HG02943 (cell line): Measurements from ENCODE around the gene TYMP.
"Not testable (repeated sequence)": the region's sequence is repeated elsewhere in the genome, so short reads cannot be mapped to it uniquely, and the experiment has no call there.

Source experiments
- ATAC-seq: cut with Tn5 transposase; IDR thresholded peaks from one replicate; pipeline ENCODE4 v1.9.1; 2021; ENCODE audit warnings: mild to moderate bottlenecking, low read depth, moderate library complexity; ENCODE audit not compliant: unreplicated experiment

The TYMP gene

GRCh38 chr22:50525858-50526107 is 4.0 kb downstream of the TYMP start:
- ATAC-seq = peak; percentile 20

- peak; percentile 34 for ATAC-seq
Measured at GRCh38 chr22:50525104-50525857, 4.5 kb downstream of the TYMP start, which contains the start of gene SCO2. Gene SCO2 (minus strand): TSS chr22:50525598. CDS start chr22:50524411, 1,187 bp downstream.

GRCh38 chr22:50524676-50525103 is 5.1 kb downstream of the TYMP start:
- ATAC-seq = no peak

GRCh38 chr22:50523806-50524675 is 5.8 kb downstream of the TYMP start:
- ATAC-seq = no peak

- no peak for ATAC-seq
Measured at GRCh38 chr22:50523458-50523805, 6.4 kb downstream of the TYMP start.

DNA sequence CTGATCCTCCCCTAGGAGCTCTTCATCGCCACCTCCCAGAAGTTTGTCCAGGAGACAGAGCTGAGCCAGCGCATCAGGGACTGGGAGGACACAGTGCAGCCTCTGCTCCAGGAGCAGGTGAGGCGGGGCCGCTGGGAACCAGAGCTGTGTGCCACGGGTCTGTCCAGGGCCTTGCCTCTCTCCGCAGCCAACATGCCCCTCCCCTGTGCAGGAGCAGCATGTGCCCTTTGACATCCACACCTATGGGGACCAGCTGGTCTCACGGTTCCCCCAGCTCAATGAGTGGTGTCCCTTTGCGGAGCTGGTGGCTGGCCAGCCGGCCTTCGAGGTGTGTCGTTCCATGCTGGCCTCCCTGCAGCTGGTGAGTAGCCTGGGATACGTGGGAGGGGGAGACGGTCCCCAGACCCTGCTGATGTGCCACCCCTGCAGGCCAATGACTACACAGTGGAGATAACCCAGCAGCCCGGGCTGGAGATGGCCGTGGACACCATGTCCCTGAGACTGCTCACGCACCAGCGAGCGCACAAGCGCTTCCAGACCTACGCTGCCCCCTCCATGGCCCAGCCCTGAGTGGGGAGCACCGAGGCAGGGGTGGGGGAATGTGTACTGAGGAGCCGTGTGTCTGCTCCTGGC is 6.9 kb downstream of the TYMP start:
- ATAC-seq = no peak

DNA sequence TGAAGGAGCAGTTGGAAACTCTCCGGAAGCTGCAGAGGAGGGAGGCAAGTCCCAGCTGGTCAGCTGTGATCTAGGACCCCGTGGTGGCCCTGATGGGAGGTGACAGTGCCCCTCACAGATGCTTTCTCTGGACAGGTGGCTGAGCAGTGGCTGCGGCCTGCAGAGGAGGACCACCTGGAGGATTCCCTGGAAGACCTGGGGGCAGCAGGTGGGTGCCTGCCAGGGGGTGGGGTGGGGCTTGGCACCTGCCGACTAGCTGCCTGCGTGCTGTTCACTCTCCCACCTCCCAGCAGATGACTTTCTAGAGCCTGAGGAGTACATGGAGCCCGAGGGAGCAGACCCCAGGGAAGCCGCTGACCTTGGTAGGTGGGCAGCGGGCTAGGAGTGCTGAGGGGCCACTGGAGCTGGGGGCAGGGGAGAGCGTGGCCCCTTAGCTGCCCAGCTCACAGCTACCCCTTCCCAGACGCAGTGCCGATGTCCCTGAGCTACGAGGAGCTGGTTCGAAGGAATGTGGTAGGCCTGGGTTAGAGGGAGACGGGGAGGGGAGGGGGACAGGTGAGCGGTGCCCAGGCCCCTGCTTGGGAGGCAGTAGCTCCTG is 7.5 kb downstream of the TYMP start:
- no peak for ATAC-seq

DNA sequence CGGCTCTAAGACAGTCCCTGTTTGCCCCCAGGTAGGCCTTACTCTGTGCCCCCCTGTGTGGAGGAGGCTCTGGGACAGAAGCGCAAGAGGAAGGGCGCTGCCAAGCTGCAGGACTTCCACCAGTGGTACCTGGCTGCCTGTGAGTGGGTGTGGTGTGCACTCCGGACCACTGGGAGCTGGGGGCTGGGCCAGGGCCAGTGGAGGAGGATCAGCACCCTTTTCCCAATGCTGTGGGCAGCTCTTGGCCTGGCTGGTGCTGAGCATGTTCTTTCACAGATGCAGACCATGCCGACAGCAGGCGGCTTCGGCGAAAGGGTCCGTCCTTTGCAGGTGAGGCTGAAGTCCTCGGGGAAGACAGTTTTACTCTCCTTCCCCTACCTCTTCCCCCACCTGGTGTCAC is 8.1 kb downstream of the TYMP start:
- ATAC-seq = no peak

DNA sequence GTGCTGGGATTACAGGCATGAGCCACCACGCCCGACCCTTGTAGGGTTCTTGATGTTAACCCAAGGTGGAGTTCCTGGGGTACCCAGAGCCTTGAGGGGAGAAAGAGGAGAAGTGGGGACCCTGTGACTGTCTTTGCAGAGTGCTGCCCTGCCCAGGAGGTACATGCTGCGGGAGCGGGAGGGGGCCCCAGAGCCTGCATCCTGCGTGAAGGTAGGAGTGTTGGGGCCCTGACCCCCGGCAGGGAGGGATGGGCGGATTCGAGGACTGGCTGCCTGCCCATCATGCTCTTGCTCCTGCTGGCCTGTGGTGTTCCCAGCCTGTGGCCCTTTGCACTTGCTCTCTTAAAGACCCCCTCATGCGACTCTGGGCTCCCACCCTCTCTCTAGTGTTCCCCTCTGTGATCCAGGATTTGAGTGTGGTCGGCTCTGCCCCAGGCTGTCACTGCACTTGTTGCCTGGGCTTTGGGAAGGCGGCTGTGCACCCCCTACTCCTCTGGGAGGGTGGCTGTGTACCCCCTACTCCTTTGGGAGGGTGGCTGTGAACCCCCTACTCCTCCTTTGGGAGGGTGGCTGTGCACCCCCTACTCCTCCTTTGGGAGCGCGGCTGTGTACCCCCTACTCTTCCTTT is 8.9 kb downstream of the TYMP start:
- no peak for ATAC-seq

- not testable (repeated sequence) for ATAC-seq
Measured at GRCh38 chr22:50520184-50520583, 9.6 kb downstream of the TYMP start.

DNA sequence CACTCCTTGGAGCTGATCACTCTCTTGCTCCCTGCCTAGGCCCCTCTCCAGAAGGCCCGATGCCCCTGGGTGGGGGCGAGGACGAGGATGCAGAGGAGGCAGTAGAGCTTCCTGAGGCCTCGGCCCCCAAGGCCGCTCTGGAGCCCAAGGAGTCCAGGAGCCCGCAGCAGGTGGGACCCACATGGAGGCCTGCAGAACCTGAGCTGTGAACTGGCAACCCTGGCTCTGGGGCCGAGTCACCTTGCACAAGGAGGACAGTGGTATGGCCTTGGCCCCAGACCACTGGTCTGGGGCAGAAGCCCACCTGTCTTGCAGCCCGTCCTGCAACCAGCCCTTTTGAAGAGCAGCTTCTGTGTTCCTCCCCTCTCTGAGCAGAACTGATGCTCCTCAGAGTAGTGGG is 10.7 kb downstream of the TYMP start:
- no peak for ATAC-seq

DNA sequence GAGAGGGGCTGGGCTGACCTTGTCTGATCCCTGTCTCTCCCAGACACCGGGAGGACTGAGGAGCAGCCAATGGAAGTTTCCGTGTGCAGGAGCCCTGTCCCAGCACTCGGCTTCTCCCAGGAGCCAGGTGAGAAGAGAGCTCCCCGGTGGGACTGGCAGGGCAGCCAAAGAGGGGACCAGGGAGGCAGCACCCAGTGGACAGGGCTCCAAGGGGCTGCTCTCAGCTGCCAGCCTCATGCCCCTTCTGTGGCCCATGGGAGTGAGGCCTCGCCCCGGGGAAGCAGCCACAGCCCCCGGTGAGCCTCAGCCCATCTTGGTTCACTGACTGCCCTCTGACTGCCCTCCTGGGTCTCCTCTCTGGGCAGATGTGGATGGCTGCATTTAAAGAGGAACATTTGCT is 11.2 kb downstream of the TYMP start:
- no peak for ATAC-seq

- ATAC-seq = no peak
Measured at GRCh38 chr22:50517495-50518260, 12.1 kb downstream of the TYMP start.

- ATAC-seq = no peak
Measured at GRCh38 chr22:50516891-50517290, 12.9 kb downstream of the TYMP start.

GRCh38 chr22:50516068-50516467 is 13.7 kb downstream of the TYMP start:
- no peak for ATAC-seq

- no peak for ATAC-seq
Measured at GRCh38 chr22:50513175-50513574, 16.6 kb downstream of the TYMP start.

- ATAC-seq = no peak
Measured at GRCh38 chr22:50508897-50509296, 20.9 kb downstream of the TYMP start.

- peak; percentile 69 for ATAC-seq
Measured at GRCh38 chr22:50507991-50508884, 21.6 kb downstream of the TYMP start, which contains the start of gene NCAPH2. Gene NCAPH2 (plus strand): TSS chr22:50508224. CDS start chr22:50508338, 114 bp downstream.
